Mesothelial cell of epicardium (in vitro differentiated cells): Measurements from ENCODE around the gene TOMM70. TPM values are rescaled to one million over a fixed set of nuclear protein-coding genes. Genes with fewer than 3 reads are reported as not detected.
"Not testable (repeated sequence)": the region's sequence is repeated elsewhere in the genome, so short reads cannot be mapped to it uniquely, and the experiment has no call there.

Source experiments
- DNase-seq, 2 experiments: peaks; one replicate each; pipeline ENCODE4 v3.0.0; 2021; ENCODE audit warnings: low spot score in 2 of 2; ENCODE audit not compliant: unreplicated experiment in 2 of 2
- H3K27ac Mint-ChIP-seq: 2 replicates; pipeline ENCODE4 v1.8.0; 2021; ENCODE audit warnings: mixed read lengths
- H3K27me3 Mint-ChIP-seq: 2 replicates; pipeline ENCODE4 v1.8.0; 2021; ENCODE audit warnings: low read depth, mixed read lengths
- H3K36me3 Mint-ChIP-seq: 2 replicates; pipeline ENCODE4 v1.8.0; 2021; ENCODE audit warnings: mixed read lengths
- H3K4me1 Mint-ChIP-seq: 2 replicates; pipeline ENCODE4 v1.8.0; 2021; ENCODE audit warnings: mixed read lengths
- H3K4me3 Mint-ChIP-seq: 2 replicates; pipeline ENCODE4 v1.8.0; 2021; ENCODE audit warnings: mild to moderate bottlenecking, moderate library complexity, mixed read lengths
- H3K9me3 Mint-ChIP-seq: 2 replicates; pipeline ENCODE4 v1.8.0; 2021; ENCODE audit warnings: mixed read lengths
- total RNA-seq: library from RNA; stranded (reverse); gene quantifications from 3 replicates; pipeline ENCODE4 v1.2.1, GENCODE V29; 2021
- TF ChIP-seq, protein P1 (sequence below): fragments of 200-600 bp; sonication (generic); IDR thresholded peaks from one replicate; pipeline ENCODE4 v1.5.0; 2021; ENCODE audit warnings: antibody characterized with exemption; ENCODE audit not compliant: unreplicated experiment

Gene TOMM70
- total RNA-seq, 1 donor from 2014 or later, result 37.3 TPM

DNA sequence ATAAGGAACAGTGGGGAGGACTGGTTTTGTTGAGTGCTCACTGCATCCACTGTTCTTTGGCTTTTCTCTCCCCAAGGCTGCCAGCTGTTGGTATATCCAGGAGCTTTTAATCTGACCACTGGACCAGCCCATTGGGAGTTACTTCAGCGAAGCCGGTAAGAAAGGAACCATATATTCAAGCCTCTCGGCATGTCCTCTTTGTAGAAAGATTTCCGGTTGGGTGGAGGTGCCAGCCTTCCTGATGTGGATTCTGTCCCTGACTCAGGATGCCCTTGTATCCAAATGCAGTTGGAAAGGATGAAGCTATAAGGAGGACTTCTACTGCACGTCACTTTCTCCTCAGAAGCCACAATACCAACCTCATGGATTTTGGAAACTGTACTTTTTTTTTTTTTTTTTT is 52.2 kb downstream of the TOMM70 start:
- Mint-ChIP-seq H3K36me3 (peaks cover 64% of the 10 kb centered on the region), H3K4me3 (no peak overlapping the region), H3K27ac (no peak overlapping the region), H3K27me3 (no peaks in the 10 kb centered on the region), H3K4me1 (no peaks in the 10 kb centered on the region), H3K9me3 (no peaks in the 10 kb centered on the region)
- DNase-seq, result no peak
- TF ChIP-seq, protein P1, sequence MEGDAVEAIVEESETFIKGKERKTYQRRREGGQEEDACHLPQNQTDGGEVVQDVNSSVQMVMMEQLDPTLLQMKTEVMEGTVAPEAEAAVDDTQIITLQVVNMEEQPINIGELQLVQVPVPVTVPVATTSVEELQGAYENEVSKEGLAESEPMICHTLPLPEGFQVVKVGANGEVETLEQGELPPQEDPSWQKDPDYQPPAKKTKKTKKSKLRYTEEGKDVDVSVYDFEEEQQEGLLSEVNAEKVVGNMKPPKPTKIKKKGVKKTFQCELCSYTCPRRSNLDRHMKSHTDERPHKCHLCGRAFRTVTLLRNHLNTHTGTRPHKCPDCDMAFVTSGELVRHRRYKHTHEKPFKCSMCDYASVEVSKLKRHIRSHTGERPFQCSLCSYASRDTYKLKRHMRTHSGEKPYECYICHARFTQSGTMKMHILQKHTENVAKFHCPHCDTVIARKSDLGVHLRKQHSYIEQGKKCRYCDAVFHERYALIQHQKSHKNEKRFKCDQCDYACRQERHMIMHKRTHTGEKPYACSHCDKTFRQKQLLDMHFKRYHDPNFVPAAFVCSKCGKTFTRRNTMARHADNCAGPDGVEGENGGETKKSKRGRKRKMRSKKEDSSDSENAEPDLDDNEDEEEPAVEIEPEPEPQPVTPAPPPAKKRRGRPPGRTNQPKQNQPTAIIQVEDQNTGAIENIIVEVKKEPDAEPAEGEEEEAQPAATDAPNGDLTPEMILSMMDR, result no peak

- H3K9me3 Mint-ChIP-seq, result peaks cover 7% of the 10 kb centered on the region
- peaks cover 16% of the 10 kb centered on the region for H3K4me1 Mint-ChIP-seq
- no peak overlapping the region for H3K27ac Mint-ChIP-seq
- no peak overlapping the region for H3K4me3 Mint-ChIP-seq
- no peak for DNase-seq
- TF ChIP-seq, protein P1, result no peak
- no peaks in the 10 kb centered on the region for H3K27me3 Mint-ChIP-seq
- peaks cover 37% of the 10 kb centered on the region for H3K36me3 Mint-ChIP-seq
Measured at GRCh38 chr3:100340527-100340926, 60.4 kb downstream of the TOMM70 start.

- Mint-ChIP-seq H3K4me3 (no peak overlapping the region), H3K27me3 (no peaks in the 10 kb centered on the region), H3K4me1 (peaks cover 22% of the 10 kb centered on the region), H3K36me3 (peaks cover 33% of the 10 kb centered on the region), H3K9me3 (peaks cover 7% of the 10 kb centered on the region), H3K27ac (no peak overlapping the region)
- TF ChIP-seq, protein P1, result no peak
- DNase-seq, result no peak
Measured at GRCh38 chr3:100339786-100340185, 61.1 kb downstream of the TOMM70 start.

DNA sequence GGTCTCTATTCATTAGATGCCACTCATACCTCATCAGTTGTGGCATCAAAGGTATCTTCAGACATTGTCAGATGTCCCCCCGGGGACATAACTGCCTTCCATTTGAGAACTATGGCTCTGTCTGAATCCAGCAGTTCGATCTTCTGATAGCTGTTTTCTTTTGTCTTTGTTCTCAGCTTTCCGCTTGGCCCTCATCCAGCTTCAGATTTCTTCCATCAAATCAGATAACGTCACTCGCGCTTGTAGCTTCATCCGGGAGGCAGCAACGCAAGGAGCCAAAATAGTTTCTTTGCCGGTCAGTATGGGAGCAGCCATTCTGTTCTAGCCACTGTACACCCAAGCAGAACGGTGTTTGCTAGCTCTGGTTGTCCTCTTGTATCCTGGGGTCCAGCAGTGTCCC is 62.0 kb downstream of the TOMM70 start:
- DNase-seq, result no peak
- H3K4me3 Mint-ChIP-seq, result no peak overlapping the region
- peaks cover 28% of the 10 kb centered on the region for H3K4me1 Mint-ChIP-seq
- no peak overlapping the region for H3K27ac Mint-ChIP-seq
- no peaks in the 10 kb centered on the region for H3K27me3 Mint-ChIP-seq
- H3K36me3 Mint-ChIP-seq, result peaks cover 30% of the 10 kb centered on the region
- H3K9me3 Mint-ChIP-seq, result peaks cover 7% of the 10 kb centered on the region
- TF ChIP-seq, protein P1, result no peak

DNA sequence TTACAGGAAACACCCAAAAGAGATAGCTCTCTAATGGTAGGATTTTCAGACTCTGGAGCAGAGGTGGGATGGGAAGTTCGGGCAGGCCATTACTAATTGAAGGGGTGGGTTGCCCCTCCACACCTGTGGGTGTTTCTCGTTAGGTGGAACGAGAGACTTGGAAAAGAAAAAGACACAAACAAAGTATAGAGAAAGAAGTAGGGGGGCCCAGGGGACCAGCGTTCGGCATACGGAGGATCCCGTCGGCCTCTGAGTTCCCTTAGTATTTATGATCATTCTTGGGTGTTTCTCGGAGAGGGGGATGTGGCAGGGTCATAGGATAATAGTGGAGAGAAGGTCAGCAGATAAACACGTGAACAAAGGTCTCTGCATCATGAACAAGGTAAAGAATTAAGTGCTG is 64.7 kb downstream of the TOMM70 start:
- H3K27ac Mint-ChIP-seq, DNase-seq, H3K9me3 Mint-ChIP-seq, H3K4me3 Mint-ChIP-seq, H3K27me3 Mint-ChIP-seq: not testable (repeated sequence)
- Mint-ChIP-seq H3K4me1 (peaks cover 28% of the 10 kb centered on the region), H3K36me3 (peaks cover 12% of the 10 kb centered on the region)

DNA sequence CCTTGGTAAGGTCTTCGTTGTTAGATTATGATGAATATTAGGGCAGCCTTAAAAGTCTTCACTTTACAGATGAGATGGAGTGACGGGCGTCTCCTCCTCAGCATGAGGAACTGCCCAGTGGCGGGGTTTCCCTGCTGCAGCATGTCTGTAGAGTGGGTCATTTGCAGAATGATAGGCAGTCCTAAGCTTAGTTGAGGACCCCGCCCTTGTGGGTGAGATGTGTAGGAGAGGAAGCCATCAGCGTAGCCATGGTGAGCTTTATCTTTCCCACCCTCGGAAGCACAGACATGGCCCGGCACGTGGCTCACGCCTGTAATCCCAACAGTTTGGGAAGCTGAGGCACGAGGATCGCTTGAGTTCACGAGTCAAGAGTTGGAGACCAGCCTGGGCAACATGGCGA is 65.5 kb downstream of the TOMM70 start:
- Mint-ChIP-seq H3K27me3 (no peaks in the 10 kb centered on the region), H3K9me3 (no peaks in the 10 kb centered on the region), H3K27ac (peak overlapping the region; percentile 80), H3K4me3 (peak overlapping the region; percentile 87), H3K4me1 (peaks cover 28% of the 10 kb centered on the region), H3K36me3 (peaks cover 5% of the 10 kb centered on the region)
- DNase-seq, result no peak
- TF ChIP-seq, protein P1, result no peak
